ENCODE data around the gene VILL. TPM values are rescaled to one million over a fixed set of nuclear protein-coding genes. Genes with fewer than 3 reads are reported as not detected.
"Not testable (repeated sequence)": the region's sequence is repeated elsewhere in the genome, so short reads cannot be mapped to it uniquely, and the experiment has no call there.

VILL gene
- total RNA-seq, 1 experiment from 2014 or later = 5.7 TPM

DNA sequence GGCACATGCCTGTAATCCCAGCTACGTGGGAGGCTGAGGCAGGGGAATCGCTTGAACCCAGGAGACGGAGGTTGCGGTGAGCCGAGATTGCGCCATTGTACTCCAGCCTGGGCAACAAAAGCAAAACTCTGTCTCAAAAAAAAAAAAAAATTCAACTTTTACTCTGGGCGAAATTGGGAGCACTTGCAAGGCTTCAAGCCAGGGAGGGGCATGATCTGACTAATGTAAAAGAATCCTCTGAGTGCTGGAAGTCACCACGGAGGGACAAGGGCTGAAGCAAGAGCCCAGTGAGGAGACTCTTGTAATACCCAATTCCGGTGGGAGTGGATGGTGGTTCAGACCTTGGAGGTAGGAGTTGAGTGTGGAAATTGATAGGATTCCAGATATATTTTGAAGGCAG is 43.7 kb downstream of the VILL start:
- H3K4me3 ChIP-seq (ENCODE audit: low read depth in 2 of 2, low read length in 2 of 2); H3K27ac ChIP-seq (ENCODE audit: low read length); CTCF ChIA-PET; POLR2A ChIA-PET; intact Hi-C loops (cut with micrococcal nuclease; ENCODE audit: unreplicated experiment); H3K36me3 ChIP-seq (ENCODE audit: control insufficient read depth, insufficient read depth, low read length); H3K4me1 ChIP-seq (ENCODE audit: control insufficient read depth, insufficient read depth, low read length); BruUV-seq (replicated peaks); ATAC-seq; H3K9me3 ChIP-seq (ENCODE audit: control insufficient read depth, insufficient read depth, low read depth, low read length); in situ Hi-C loops (cut with HindIII; ENCODE audit: low pct_unique_long_range_greater_than_20kb, low sequenced_read_pairs); DNase-seq (ENCODE audit: low read depth, low spot score); H3K27me3 ChIP-seq (ENCODE audit: control insufficient read depth, insufficient read depth, low read length): not testable (repeated sequence)

GRCh38 chr3:38036286-38036685 is 45.7 kb downstream of the VILL start:
- H3K4me3 ChIP-seq (ENCODE audit: low read depth in 2 of 2, low read length in 2 of 2) = no peak overlapping the region
- intact Hi-C loops (cut with micrococcal nuclease; ENCODE audit: unreplicated experiment) (no loop called here), in situ Hi-C loops (cut with HindIII; ENCODE audit: low pct_unique_long_range_greater_than_20kb, low sequenced_read_pairs) (no loop called here)
- BruUV-seq (replicated peaks) = no TSS peak
- ATAC-seq (no peak), DNase-seq (ENCODE audit: low read depth, low spot score) (no peak)
- TF ChIP-seq SIN3A (IDR thresholded peaks at IDR 0.05; ENCODE audit: borderline replicate concordance, insufficient read depth, low read depth, low read length) (no peak), POLR2AphosphoS5 (IDR thresholded peaks at IDR 0.05; ENCODE audit: low read depth, low read length) (no peak), TCF7L2 (IDR thresholded peaks at IDR 0.05; ENCODE audit: low read depth, low read length) (no peak)
- TF ChIP-seq, protein P1, sequence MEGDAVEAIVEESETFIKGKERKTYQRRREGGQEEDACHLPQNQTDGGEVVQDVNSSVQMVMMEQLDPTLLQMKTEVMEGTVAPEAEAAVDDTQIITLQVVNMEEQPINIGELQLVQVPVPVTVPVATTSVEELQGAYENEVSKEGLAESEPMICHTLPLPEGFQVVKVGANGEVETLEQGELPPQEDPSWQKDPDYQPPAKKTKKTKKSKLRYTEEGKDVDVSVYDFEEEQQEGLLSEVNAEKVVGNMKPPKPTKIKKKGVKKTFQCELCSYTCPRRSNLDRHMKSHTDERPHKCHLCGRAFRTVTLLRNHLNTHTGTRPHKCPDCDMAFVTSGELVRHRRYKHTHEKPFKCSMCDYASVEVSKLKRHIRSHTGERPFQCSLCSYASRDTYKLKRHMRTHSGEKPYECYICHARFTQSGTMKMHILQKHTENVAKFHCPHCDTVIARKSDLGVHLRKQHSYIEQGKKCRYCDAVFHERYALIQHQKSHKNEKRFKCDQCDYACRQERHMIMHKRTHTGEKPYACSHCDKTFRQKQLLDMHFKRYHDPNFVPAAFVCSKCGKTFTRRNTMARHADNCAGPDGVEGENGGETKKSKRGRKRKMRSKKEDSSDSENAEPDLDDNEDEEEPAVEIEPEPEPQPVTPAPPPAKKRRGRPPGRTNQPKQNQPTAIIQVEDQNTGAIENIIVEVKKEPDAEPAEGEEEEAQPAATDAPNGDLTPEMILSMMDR (IDR thresholded peaks at IDR 0.05) = no peak
- TF ChIP-seq, protein P2, sequence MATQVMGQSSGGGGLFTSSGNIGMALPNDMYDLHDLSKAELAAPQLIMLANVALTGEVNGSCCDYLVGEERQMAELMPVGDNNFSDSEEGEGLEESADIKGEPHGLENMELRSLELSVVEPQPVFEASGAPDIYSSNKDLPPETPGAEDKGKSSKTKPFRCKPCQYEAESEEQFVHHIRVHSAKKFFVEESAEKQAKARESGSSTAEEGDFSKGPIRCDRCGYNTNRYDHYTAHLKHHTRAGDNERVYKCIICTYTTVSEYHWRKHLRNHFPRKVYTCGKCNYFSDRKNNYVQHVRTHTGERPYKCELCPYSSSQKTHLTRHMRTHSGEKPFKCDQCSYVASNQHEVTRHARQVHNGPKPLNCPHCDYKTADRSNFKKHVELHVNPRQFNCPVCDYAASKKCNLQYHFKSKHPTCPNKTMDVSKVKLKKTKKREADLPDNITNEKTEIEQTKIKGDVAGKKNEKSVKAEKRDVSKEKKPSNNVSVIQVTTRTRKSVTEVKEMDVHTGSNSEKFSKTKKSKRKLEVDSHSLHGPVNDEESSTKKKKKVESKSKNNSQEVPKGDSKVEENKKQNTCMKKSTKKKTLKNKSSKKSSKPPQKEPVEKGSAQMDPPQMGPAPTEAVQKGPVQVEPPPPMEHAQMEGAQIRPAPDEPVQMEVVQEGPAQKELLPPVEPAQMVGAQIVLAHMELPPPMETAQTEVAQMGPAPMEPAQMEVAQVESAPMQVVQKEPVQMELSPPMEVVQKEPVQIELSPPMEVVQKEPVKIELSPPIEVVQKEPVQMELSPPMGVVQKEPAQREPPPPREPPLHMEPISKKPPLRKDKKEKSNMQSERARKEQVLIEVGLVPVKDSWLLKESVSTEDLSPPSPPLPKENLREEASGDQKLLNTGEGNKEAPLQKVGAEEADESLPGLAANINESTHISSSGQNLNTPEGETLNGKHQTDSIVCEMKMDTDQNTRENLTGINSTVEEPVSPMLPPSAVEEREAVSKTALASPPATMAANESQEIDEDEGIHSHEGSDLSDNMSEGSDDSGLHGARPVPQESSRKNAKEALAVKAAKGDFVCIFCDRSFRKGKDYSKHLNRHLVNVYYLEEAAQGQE (IDR thresholded peaks at IDR 0.05; ENCODE audit: insufficient read depth in 1 of 2, low read depth in 2 of 2, low read length in 1 of 2) = no peak
- H3K27ac ChIP-seq (ENCODE audit: low read length) = no peak overlapping the region
- CTCF ChIA-PET = no interaction called here
- POLR2A ChIA-PET = interaction anchor here (0.7 kb wide), 1 partner anchor 127 kb away, joined by 21 read pairs; no protein-coding TSS in a partner anchor
- no peaks in the 10 kb centered on the region; the same call in 1 of the 2 replicates for H3K4me1 ChIP-seq (ENCODE audit: control insufficient read depth, insufficient read depth, low read length)
- H3K27me3 ChIP-seq (ENCODE audit: control insufficient read depth, insufficient read depth, low read length) = no peaks in the 10 kb centered on the region
- no peaks in the 10 kb centered on the region for H3K9me3 ChIP-seq (ENCODE audit: control insufficient read depth, insufficient read depth, low read depth, low read length)
- no peaks in the 10 kb centered on the region for H3K36me3 ChIP-seq (ENCODE audit: control insufficient read depth, insufficient read depth, low read length)

DNA sequence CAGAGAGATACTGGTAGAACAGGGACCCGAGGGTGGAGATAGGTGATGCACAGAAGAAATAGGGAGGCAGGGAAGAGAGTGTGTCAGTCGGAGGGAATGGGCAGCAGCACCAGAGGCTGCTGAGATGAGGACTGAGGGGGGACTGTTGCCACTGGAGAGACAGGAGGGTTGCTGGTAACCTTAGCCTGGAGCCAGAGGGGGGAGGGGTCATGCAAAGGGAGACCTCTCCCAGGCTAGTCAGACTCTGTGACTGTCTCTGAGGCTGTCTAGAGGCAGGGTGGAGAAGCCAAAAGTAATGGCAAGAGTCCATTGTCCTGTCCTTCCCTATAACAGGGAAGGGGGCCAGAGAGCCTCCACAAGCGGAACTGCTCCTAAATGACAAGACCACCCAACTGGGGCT is 46.3 kb downstream of the VILL start:
- H3K36me3 ChIP-seq (ENCODE audit: control insufficient read depth, insufficient read depth, low read length) = no peaks in the 10 kb centered on the region
- TF ChIP-seq, protein P1 (IDR thresholded peaks at IDR 0.05) = no peak
- TF ChIP-seq TCF7L2 (IDR thresholded peaks at IDR 0.05; ENCODE audit: low read depth, low read length) = no peak
- no peaks in the 10 kb centered on the region for H3K9me3 ChIP-seq (ENCODE audit: control insufficient read depth, insufficient read depth, low read depth, low read length)
- intact Hi-C loops (cut with micrococcal nuclease; ENCODE audit: unreplicated experiment) (no loop called here), in situ Hi-C loops (cut with HindIII; ENCODE audit: low pct_unique_long_range_greater_than_20kb, low sequenced_read_pairs) (no loop called here)
- ATAC-seq = no peak
- no peaks in the 10 kb centered on the region for H3K4me1 ChIP-seq (ENCODE audit: control insufficient read depth, insufficient read depth, low read length)
- H3K27ac ChIP-seq (ENCODE audit: low read length) = no peak overlapping the region
- ChIA-PET CTCF (no interaction called here), POLR2A (no interaction called here)
- no TSS peak for BruUV-seq (replicated peaks)
- no peaks in the 10 kb centered on the region for H3K27me3 ChIP-seq (ENCODE audit: control insufficient read depth, insufficient read depth, low read length)
- DNase-seq (ENCODE audit: low read depth, low spot score) = no peak
- no peak overlapping the region for H3K4me3 ChIP-seq (ENCODE audit: low read depth in 2 of 2, low read length in 2 of 2)

Data from Panc1 (cell line).